ENCODE results near the gene MORF4L2.

Gene MORF4L2

GRCh38 chrX:103704863-103705262 is 18.4 kb upstream of the MORF4L2 start:
- Histone ChIP-seq H3K79me1 (ENCODE audit: low read length) (no peaks in the 10 kb centered on the region), H3K79me2 (ENCODE audit: control insufficient read depth, insufficient read depth, low read length, poor library complexity) (no peaks in the 10 kb centered on the region), H3K27me3 (ENCODE audit: insufficient read depth, low read length) (no peaks in the 10 kb centered on the region), H3K14ac (ENCODE audit: low read length) (no peak overlapping the region), H4K91ac (ENCODE audit: low read depth, low read length) (no peak overlapping the region), H3K18ac (ENCODE audit: low read length) (no peak overlapping the region), H4K12ac (ENCODE audit: low read depth, low read length) (no peak overlapping the region), H3K4me3 (ENCODE audit: low read depth, low read length) (no peak overlapping the region), H2AK5ac (ENCODE audit: low read length) (no peak overlapping the region), H3K4ac (ENCODE audit: low read depth, low read length) (no peak overlapping the region), H4K8ac (ENCODE audit: low read depth, low read length) (no peak overlapping the region), H3K9me3 (ENCODE audit: insufficient read depth, low read depth, low read length) (no peaks in the 10 kb centered on the region), H3K4me2 (ENCODE audit: low read length) (no peak overlapping the region), H3K36me3 (ENCODE audit: control insufficient read depth in 1 of 2, insufficient read depth in 2 of 2, low read length in 2 of 2) (no peaks in the 10 kb centered on the region), H3K23ac (ENCODE audit: low read length) (no peak overlapping the region), H2AFZ (ENCODE audit: insufficient read depth, low read length, poor library complexity) (no peak overlapping the region), H3K4me1 (ENCODE audit: control insufficient read depth in 1 of 2, insufficient read depth in 2 of 2, low read length in 2 of 2) (no peaks in the 10 kb centered on the region), H2BK12ac (ENCODE audit: low read length) (no peak overlapping the region), H2BK5ac (ENCODE audit: low read depth, low read length, poor library complexity) (no peak overlapping the region), H3K9ac (ENCODE audit: low read length) (no peak overlapping the region), H2BK120ac (ENCODE audit: insufficient read depth, low read length, poor library complexity) (no peak overlapping the region), H3K27ac (ENCODE audit: low read depth, low read length) (no peak overlapping the region)
- no CpG with 5 or more reads among the region's 3 CpGs for WGBS (ENCODE audit: extremely low coverage, insufficient coverage, insufficient read length)
- no peak for DNase-seq

GRCh38 chrX:103699243-103699642 is 12.7 kb upstream of the MORF4L2 start:
- H3K79me2 ChIP-seq (ENCODE audit: control insufficient read depth, insufficient read depth, low read length, poor library complexity), result no peaks in the 10 kb centered on the region
- no peak overlapping the region for H3K4ac ChIP-seq (ENCODE audit: low read depth, low read length)
- no peaks in the 10 kb centered on the region for H3K9me3 ChIP-seq (ENCODE audit: insufficient read depth, low read depth, low read length)
- no CpG with 5 or more reads among the region's 5 CpGs for WGBS (ENCODE audit: extremely low coverage, insufficient coverage, insufficient read length)
- H3K36me3 ChIP-seq (ENCODE audit: control insufficient read depth in 1 of 2, insufficient read depth in 2 of 2, low read length in 2 of 2), result no peaks in the 10 kb centered on the region
- H3K18ac ChIP-seq (ENCODE audit: low read length), result no peak overlapping the region
- H2BK120ac ChIP-seq (ENCODE audit: insufficient read depth, low read length, poor library complexity), result no peak overlapping the region
- H2AFZ ChIP-seq (ENCODE audit: insufficient read depth, low read length, poor library complexity), result no peak overlapping the region
- no peak overlapping the region for H3K9ac ChIP-seq (ENCODE audit: low read length)
- H3K4me3 ChIP-seq (ENCODE audit: low read depth, low read length), result no peak overlapping the region
- no peak overlapping the region for H4K8ac ChIP-seq (ENCODE audit: low read depth, low read length)
- no peak overlapping the region for H3K4me2 ChIP-seq (ENCODE audit: low read length)
- no peak overlapping the region for H4K12ac ChIP-seq (ENCODE audit: low read depth, low read length)
- no peak overlapping the region for H2BK12ac ChIP-seq (ENCODE audit: low read length)
- no peaks in the 10 kb centered on the region for H3K27me3 ChIP-seq (ENCODE audit: insufficient read depth, low read length)
- no peak overlapping the region for H4K91ac ChIP-seq (ENCODE audit: low read depth, low read length)
- peak; percentile 2 to 48 for DNase-seq
- H3K27ac ChIP-seq (ENCODE audit: low read depth, low read length), result no peak overlapping the region
- H3K79me1 ChIP-seq (ENCODE audit: low read length), result no peaks in the 10 kb centered on the region
- H2AK5ac ChIP-seq (ENCODE audit: low read length), result no peak overlapping the region
- H3K14ac ChIP-seq (ENCODE audit: low read length), result no peak overlapping the region
- H3K4me1 ChIP-seq (ENCODE audit: control insufficient read depth in 1 of 2, insufficient read depth in 2 of 2, low read length in 2 of 2), result no peaks in the 10 kb centered on the region
- H3K23ac ChIP-seq (ENCODE audit: low read length), result no peak overlapping the region
- H2BK5ac ChIP-seq (ENCODE audit: low read depth, low read length, poor library complexity), result no peak overlapping the region

- Histone ChIP-seq H3K9ac (ENCODE audit: low read length) (no peak overlapping the region), H4K8ac (ENCODE audit: low read depth, low read length) (no peak overlapping the region), H3K18ac (ENCODE audit: low read length) (no peak overlapping the region), H4K12ac (ENCODE audit: low read depth, low read length) (no peak overlapping the region), H3K36me3 (ENCODE audit: control insufficient read depth in 1 of 2, insufficient read depth in 2 of 2, low read length in 2 of 2) (no peaks in the 10 kb centered on the region), H3K27ac (ENCODE audit: low read depth, low read length) (no peak overlapping the region), H3K79me2 (ENCODE audit: control insufficient read depth, insufficient read depth, low read length, poor library complexity) (no peaks in the 10 kb centered on the region), H3K14ac (ENCODE audit: low read length) (no peak overlapping the region), H3K9me3 (ENCODE audit: insufficient read depth, low read depth, low read length) (no peaks in the 10 kb centered on the region), H3K4me2 (ENCODE audit: low read length) (no peak overlapping the region), H3K4ac (ENCODE audit: low read depth, low read length) (no peak overlapping the region), H2AK5ac (ENCODE audit: low read length) (no peak overlapping the region), H2BK120ac (ENCODE audit: insufficient read depth, low read length, poor library complexity) (no peak overlapping the region), H2BK12ac (ENCODE audit: low read length) (no peak overlapping the region), H3K4me3 (ENCODE audit: low read depth, low read length) (no peak overlapping the region), H3K27me3 (ENCODE audit: insufficient read depth, low read length) (no peaks in the 10 kb centered on the region), H3K4me1 (ENCODE audit: control insufficient read depth in 1 of 2, insufficient read depth in 2 of 2, low read length in 2 of 2) (no peaks in the 10 kb centered on the region), H2BK5ac (ENCODE audit: low read depth, low read length, poor library complexity) (no peak overlapping the region), H2AFZ (ENCODE audit: insufficient read depth, low read length, poor library complexity) (no peak overlapping the region), H3K23ac (ENCODE audit: low read length) (no peak overlapping the region), H3K79me1 (ENCODE audit: low read length) (no peaks in the 10 kb centered on the region), H4K91ac (ENCODE audit: low read depth, low read length) (no peak overlapping the region)
- DNase-seq, result no peak
These were observed 11.2 kb upstream of the MORF4L2 start for GRCh38 chrX:103697687-103698086.

- no peak overlapping the region for H3K27ac ChIP-seq (ENCODE audit: low read depth, low read length)
- no peaks in the 10 kb centered on the region for H3K36me3 ChIP-seq (ENCODE audit: control insufficient read depth in 1 of 2, insufficient read depth in 2 of 2, low read length in 2 of 2)
- H3K4ac ChIP-seq (ENCODE audit: low read depth, low read length), result no peak overlapping the region
- WGBS (ENCODE audit: extremely low coverage, insufficient coverage, insufficient read length), result no CpG with 5 or more reads among the region's 1 CpG
- H2AFZ ChIP-seq (ENCODE audit: insufficient read depth, low read length, poor library complexity), result no peak overlapping the region
- H3K14ac ChIP-seq (ENCODE audit: low read length), result no peak overlapping the region
- peaks cover 0 to 1% of the 10 kb centered on the region in 2 experiments for H3K4me1 ChIP-seq (ENCODE audit: control insufficient read depth in 1 of 2, insufficient read depth in 2 of 2, low read length in 2 of 2)
- no peaks in the 10 kb centered on the region for H3K9me3 ChIP-seq (ENCODE audit: insufficient read depth, low read depth, low read length)
- no peak overlapping the region for H3K9ac ChIP-seq (ENCODE audit: low read length)
- H4K12ac ChIP-seq (ENCODE audit: low read depth, low read length), result no peak overlapping the region
- H3K23ac ChIP-seq (ENCODE audit: low read length), result no peak overlapping the region
- H3K18ac ChIP-seq (ENCODE audit: low read length), result no peak overlapping the region
- H2BK120ac ChIP-seq (ENCODE audit: insufficient read depth, low read length, poor library complexity), result no peak overlapping the region
- H2BK5ac ChIP-seq (ENCODE audit: low read depth, low read length, poor library complexity), result no peak overlapping the region
- H3K4me2 ChIP-seq (ENCODE audit: low read length), result no peak overlapping the region
- H2BK12ac ChIP-seq (ENCODE audit: low read length), result no peak overlapping the region
- H4K8ac ChIP-seq (ENCODE audit: low read depth, low read length), result no peak overlapping the region
- no peak overlapping the region for H3K4me3 ChIP-seq (ENCODE audit: low read depth, low read length)
- peaks cover 9% of the 10 kb centered on the region for H3K79me1 ChIP-seq (ENCODE audit: low read length)
- no peak overlapping the region for H2AK5ac ChIP-seq (ENCODE audit: low read length)
- no peak for DNase-seq
- no peaks in the 10 kb centered on the region for H3K27me3 ChIP-seq (ENCODE audit: insufficient read depth, low read length)
- H3K79me2 ChIP-seq (ENCODE audit: control insufficient read depth, insufficient read depth, low read length, poor library complexity), result peaks cover 5% of the 10 kb centered on the region
- no peak overlapping the region for H4K91ac ChIP-seq (ENCODE audit: low read depth, low read length)
These were observed 4.6 kb upstream of the MORF4L2 start for GRCh38 chrX:103691059-103691458.
